ENCODE results near the gene EMP1.

The EMP1 gene

GRCh38 chr12:13170892-13171490, 25.5 kb upstream of the EMP1 start:
- H3K4me3 ChIP-seq (ENCODE audit: low read depth, low read length): no peak overlapping the region
- no peak for DNase-seq (ENCODE audit: low read depth)
- no peak for TF ChIP-seq CTCF (IDR thresholded peaks at IDR 0.05; ENCODE audit: low read depth, low read length, missing control alignments)
- in situ Hi-C loops (cut with HindIII; ENCODE audit: low sequenced_read_pairs): no loop called here

- H3K4me3 ChIP-seq (ENCODE audit: low read depth, low read length): no peak overlapping the region
- DNase-seq (ENCODE audit: low read depth): no peak
- no peak for TF ChIP-seq CTCF (IDR thresholded peaks at IDR 0.05; ENCODE audit: low read depth, low read length, missing control alignments)
- in situ Hi-C loops (cut with HindIII; ENCODE audit: low sequenced_read_pairs): no loop called here
Measured at GRCh38 chr12:13171921-13172859, 24.3 kb upstream of the EMP1 start.

GRCh38 chr12:13173012-13173932, 23.3 kb upstream of the EMP1 start:
- no peak overlapping the region for H3K4me3 ChIP-seq (ENCODE audit: low read depth, low read length)
- no peak for TF ChIP-seq CTCF (IDR thresholded peaks at IDR 0.05; ENCODE audit: low read depth, low read length, missing control alignments)
- peak; percentile 81 for DNase-seq (ENCODE audit: low read depth)
- in situ Hi-C loops (cut with HindIII; ENCODE audit: low sequenced_read_pairs): no loop called here

GRCh38 chr12:13175499-13175898, 21.0 kb upstream of the EMP1 start:
- DNase-seq (ENCODE audit: low read depth): no peak
- in situ Hi-C loops (cut with HindIII; ENCODE audit: low sequenced_read_pairs): no loop called here
- no peak for TF ChIP-seq CTCF (IDR thresholded peaks at IDR 0.05; ENCODE audit: low read depth, low read length, missing control alignments)
- H3K4me3 ChIP-seq (ENCODE audit: low read depth, low read length): no peak overlapping the region

GRCh38 chr12:13176256-13176655, 20.3 kb upstream of the EMP1 start:
- TF ChIP-seq CTCF (IDR thresholded peaks at IDR 0.05; ENCODE audit: low read depth, low read length, missing control alignments): no peak
- H3K4me3 ChIP-seq (ENCODE audit: low read depth, low read length): no peak overlapping the region
- in situ Hi-C loops (cut with HindIII; ENCODE audit: low sequenced_read_pairs): no loop called here
- DNase-seq (ENCODE audit: low read depth): no peak

GRCh38 chr12:13177373-13177772, 19.2 kb upstream of the EMP1 start:
- H3K4me3 ChIP-seq (ENCODE audit: low read depth, low read length): no peak overlapping the region
- in situ Hi-C loops (cut with HindIII; ENCODE audit: low sequenced_read_pairs): no loop called here
- TF ChIP-seq CTCF (IDR thresholded peaks at IDR 0.05; ENCODE audit: low read depth, low read length, missing control alignments): no peak
- no peak for DNase-seq (ENCODE audit: low read depth)

All from astrocyte of the cerebellum (primary cell).